Fibroblast of peridontal ligament (primary cell): ENCODE data around the gene NAGS.
"Not testable (repeated sequence)": the region's sequence is repeated elsewhere in the genome, so short reads cannot be mapped to it uniquely, and the experiment has no call there.

Experiments used
- DNase-seq: peaks from one replicate; pipeline ENCODE4 v3.0.0-alpha.2; 2010; ENCODE audit errors: extremely low read depth

The NAGS gene

GRCh38 chr17:43983515-43984411 is 20.7 kb upstream of the NAGS start:
- no peak for DNase-seq

GRCh38 chr17:43984521-43984920 is 19.9 kb upstream of the NAGS start:
- no peak for DNase-seq

- DNase-seq: no peak
Observed at GRCh38 chr17:43986225-43986981, 18.0 kb upstream of the NAGS start.

- no peak for DNase-seq
Observed at GRCh38 chr17:43987131-43988021, 17.0 kb upstream of the NAGS start.

- DNase-seq: no peak
Observed at GRCh38 chr17:43988301-43988700, 16.1 kb upstream of the NAGS start.

GRCh38 chr17:43992641-43993040 is 11.8 kb upstream of the NAGS start:
- no peak for DNase-seq

- peak; percentile 60 for DNase-seq
Observed at GRCh38 chr17:43994272-43995149, 9.9 kb upstream of the NAGS start.

GRCh38 chr17:43995150-43995471 is 9.3 kb upstream of the NAGS start:
- no peak for DNase-seq

GRCh38 chr17:43997180-43997579 is 7.2 kb upstream of the NAGS start:
- not testable (repeated sequence) for DNase-seq

- peak; percentile 60 for DNase-seq
Observed at GRCh38 chr17:43998552-43998951, 5.9 kb upstream of the NAGS start.

GRCh38 chr17:43999024-43999423 is 5.4 kb upstream of the NAGS start:
- DNase-seq: no peak

GRCh38 chr17:44000141-44000860 is 4.1 kb upstream of the NAGS start:
- no peak for DNase-seq

- no peak for DNase-seq
Observed at GRCh38 chr17:44000871-44001460, 3.5 kb upstream of the NAGS start.

- no peak for DNase-seq
Observed at GRCh38 chr17:44001461-44001920, 2.9 kb upstream of the NAGS start.

- DNase-seq: peak; percentile 79
Observed at GRCh38 chr17:44002141-44002848, 2.1 kb upstream of the NAGS start.

GRCh38 chr17:44004761-44005526 is 522 bp downstream of the NAGS start:
- no peak for DNase-seq

- no peak for DNase-seq
Observed at GRCh38 chr17:44005527-44006271, 1.3 kb downstream of the NAGS start.

GRCh38 chr17:44006272-44006597 is 1.8 kb downstream of the NAGS start:
- no peak for DNase-seq
